ENCODE data around the gene FAM221B.

The FAM221B gene

GRCh38 chr9:35790385-35791296, 37.9 kb downstream of the FAM221B start:
- H3K4me3 ChIP-seq (ENCODE audit: low read length), result peak overlapping the region; percentile 41
- peak; percentile 83 for DNase-seq (ENCODE audit: low read depth)
- peak; percentile 91 for TF ChIP-seq CTCF (conservative IDR thresholded peaks at IDR 0.05; ENCODE audit: low read length)

GRCh38 chr9:35790025-35790384, 38.5 kb downstream of the FAM221B start:
- no peak for TF ChIP-seq CTCF (conservative IDR thresholded peaks at IDR 0.05; ENCODE audit: low read length)
- no peak for DNase-seq (ENCODE audit: low read depth)
- no peak overlapping the region for H3K4me3 ChIP-seq (ENCODE audit: low read length)

- no peak for TF ChIP-seq CTCF (conservative IDR thresholded peaks at IDR 0.05; ENCODE audit: low read length)
- DNase-seq (ENCODE audit: low read depth), result no peak
- H3K4me3 ChIP-seq (ENCODE audit: low read length), result no peak overlapping the region
Observed at GRCh38 chr9:35789541-35789940, 39.0 kb downstream of the FAM221B start.

DNA sequence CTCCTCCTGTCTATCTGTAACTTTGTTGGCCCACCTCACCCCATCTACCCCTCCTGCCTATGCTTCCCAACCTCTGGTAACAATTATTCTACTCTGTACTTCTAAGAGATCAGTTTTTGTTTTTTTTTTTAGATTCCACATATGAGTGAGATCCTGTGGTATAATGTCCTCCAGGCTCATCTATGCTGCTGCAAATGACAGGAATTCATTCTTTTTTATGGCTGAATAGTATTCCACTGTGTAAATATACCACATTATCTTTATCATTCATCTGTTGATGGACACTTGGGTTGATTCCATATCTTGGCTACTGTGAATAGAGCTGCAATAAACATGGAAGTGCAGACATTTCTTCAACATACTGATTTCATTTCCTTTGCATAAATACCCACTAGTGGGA, 45.1 kb downstream of the FAM221B start:
- H3K4me3 ChIP-seq (ENCODE audit: low read length), result no peak overlapping the region
- TF ChIP-seq CTCF (conservative IDR thresholded peaks at IDR 0.05; ENCODE audit: low read length), result no peak
- DNase-seq (ENCODE audit: low read depth), result no peak

GRCh38 chr9:35781066-35781465, 47.5 kb downstream of the FAM221B start:
- no peak for TF ChIP-seq CTCF (conservative IDR thresholded peaks at IDR 0.05; ENCODE audit: low read length)
- no peak for DNase-seq (ENCODE audit: low read depth)
- no peak overlapping the region for H3K4me3 ChIP-seq (ENCODE audit: low read length)

DNA sequence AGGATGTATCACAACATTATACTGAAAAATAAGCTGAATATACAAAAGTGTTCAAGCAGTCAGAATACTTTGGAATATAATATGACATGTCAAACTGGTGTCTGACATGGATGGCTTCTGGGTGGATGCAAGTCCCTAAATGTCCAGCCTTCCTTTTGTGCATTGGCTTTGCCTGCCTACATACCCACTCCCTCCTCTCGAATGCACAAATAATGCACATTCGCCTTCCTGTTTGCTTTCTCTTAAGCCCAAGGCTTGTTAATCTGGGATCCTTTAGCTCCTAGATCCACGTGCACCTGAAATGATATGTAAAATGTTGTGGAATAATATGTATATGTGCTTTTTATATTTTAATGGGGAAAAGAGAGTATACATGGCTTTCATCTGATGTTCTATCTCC, 50.0 kb downstream of the FAM221B start:
- H3K4me3 ChIP-seq (ENCODE audit: low read length), result no peak overlapping the region
- no peak for TF ChIP-seq CTCF (conservative IDR thresholded peaks at IDR 0.05; ENCODE audit: low read length)
- no peak for DNase-seq (ENCODE audit: low read depth)

DNA sequence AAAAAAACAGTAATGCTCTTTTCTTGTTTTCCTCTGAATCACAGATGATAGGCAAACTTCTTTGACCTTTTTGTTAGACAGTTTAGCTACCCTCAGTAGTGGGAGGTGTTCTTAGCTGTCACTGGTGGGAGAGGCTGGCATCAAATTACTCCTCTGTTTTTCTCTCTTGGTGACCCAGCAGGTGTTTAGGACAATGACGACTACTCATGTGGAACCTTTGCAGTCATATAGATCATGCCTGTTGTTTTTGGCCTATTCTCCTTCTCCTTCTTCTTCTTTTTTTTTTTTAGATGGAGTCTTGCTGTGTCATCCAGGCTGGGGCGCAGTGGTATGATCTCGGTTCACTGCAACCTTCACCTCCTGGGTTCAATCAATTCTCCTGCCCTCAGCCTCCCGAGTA, 52.5 kb downstream of the FAM221B start:
- H3K4me3 ChIP-seq (ENCODE audit: low read length), result no peak overlapping the region
- DNase-seq (ENCODE audit: low read depth), result no peak
- TF ChIP-seq CTCF (conservative IDR thresholded peaks at IDR 0.05; ENCODE audit: low read length), result no peak

All from AG10803 (cell line).